Upper lobe of right lung (tissue), 1 donor: Measurements from ENCODE around the gene CILP2. TPM values are rescaled to one million over a fixed set of nuclear protein-coding genes. Genes with fewer than 3 reads are reported as not detected.

Experiments
- ATAC-seq: fragments of 200-7000 bp; cut with Tn5 transposase; one replicate; pipeline ENCODE4 v1.9.1; 2020; ENCODE audit warnings: mild to moderate bottlenecking, moderate library complexity
- DNase-seq: peaks from one replicate; pipeline ENCODE4 v3.0.0-alpha.2; 2020
- H3K27ac ChIP-seq: fragments of 200-600 bp; one replicate; pipeline ENCODE4 v1.8.0; 2022
- H3K27me3 ChIP-seq: fragments of 200-600 bp; one replicate; pipeline ENCODE4 v1.8.0; 2022; ENCODE audit warnings: mild to moderate bottlenecking
- H3K36me3 ChIP-seq: fragments of 200-600 bp; one replicate; pipeline ENCODE4 v1.8.0; 2022
- H3K4me1 ChIP-seq: fragments of 200-600 bp; one replicate; pipeline ENCODE4 v1.8.0; 2022
- H3K4me3 ChIP-seq: fragments of 200-600 bp; one replicate; pipeline ENCODE4 v1.8.0; 2022; ENCODE audit warnings: mild to moderate bottlenecking
- H3K9me3 ChIP-seq: fragments of 200-600 bp; one replicate; pipeline ENCODE4 v1.8.0; 2022
- CTCF ChIP-seq: fragments of 200-600 bp; IDR thresholded peaks from one replicate; pipeline ENCODE4 v1.8.0; 2022; ENCODE audit warnings: antibody characterized with exemption
- intact Hi-C: fragments of 100-400 bp; cut with DNase I; formaldehyde crosslinking; loops from one replicate; pipeline ENCODE4 v1.11.0; 2022
- total RNA-seq: library from RNA; stranded (reverse); fragmentation: NEBNext Ultra II Directional; extraction: Animal tissue kit (Norgen Biotek cat#: 25700); gene quantifications from one replicate; pipeline ENCODE4 v1.2.1, GENCODE V29; 2021
- donor health status: DM: no; HTN: yes; CAD: no; lungs with severe emphysema.

The CILP2 gene
- total RNA-seq, 1 donor from 2014 or later: 0.41 TPM

DNA sequence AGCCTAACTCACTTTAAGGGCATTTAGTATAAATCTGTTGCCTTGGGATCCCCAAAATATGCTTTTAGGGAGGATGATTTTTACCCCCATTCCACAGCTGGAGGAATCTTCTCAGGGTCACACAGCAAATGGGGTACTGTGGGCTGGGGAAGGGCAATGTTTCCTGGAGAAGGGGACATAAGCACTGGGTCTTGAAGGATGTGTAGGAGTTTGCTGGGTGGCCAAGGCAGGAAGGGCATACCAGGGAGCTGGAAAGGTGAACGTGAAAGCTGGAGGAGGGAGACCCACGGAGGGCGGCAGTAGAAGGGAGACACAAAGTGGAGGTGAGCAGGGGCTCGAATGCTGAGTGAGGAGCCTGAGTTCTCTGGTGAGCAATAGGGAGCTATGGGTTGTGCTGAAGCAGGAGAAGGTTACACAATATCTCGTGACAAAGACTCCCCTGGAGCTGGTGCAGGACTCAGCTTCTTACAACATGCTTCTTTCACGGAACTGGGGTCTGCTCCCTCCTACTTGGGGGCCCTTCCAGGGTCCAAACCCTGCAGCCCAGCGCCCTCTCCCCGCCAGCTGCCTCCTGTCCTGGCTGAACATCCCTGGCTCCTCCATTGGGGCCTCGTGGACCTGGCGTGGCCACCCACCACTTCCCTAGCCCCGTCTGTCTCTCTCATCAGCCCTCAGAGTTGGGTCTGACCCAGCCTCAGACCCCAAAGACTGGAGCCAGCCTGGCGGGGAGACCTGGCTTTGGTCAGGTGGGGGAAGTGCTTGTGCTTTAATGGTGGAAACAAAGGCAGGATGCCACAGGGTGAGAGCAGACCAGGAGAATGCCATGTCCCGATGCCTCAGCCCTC lies 11.1 kb downstream of the CILP2 start:
- H3K4me1 ChIP-seq: no peaks in the 10 kb centered on the region
- DNase-seq (no peak), ATAC-seq (no peak)
- peaks cover 16% of the 10 kb centered on the region for H3K27me3 ChIP-seq
- H3K9me3 ChIP-seq: no peaks in the 10 kb centered on the region
- H3K27ac ChIP-seq: no peak overlapping the region
- no peak for TF ChIP-seq CTCF
- H3K4me3 ChIP-seq: no peak overlapping the region
- H3K36me3 ChIP-seq: no peaks in the 10 kb centered on the region
- intact Hi-C loops: no loop called here

- no peaks in the 10 kb centered on the region for H3K4me1 ChIP-seq
- intact Hi-C loops: no loop called here
- no peaks in the 10 kb centered on the region for H3K9me3 ChIP-seq
Observed at GRCh38 chr19:19549804-19550464, 11.9 kb downstream of the CILP2 start.

DNA sequence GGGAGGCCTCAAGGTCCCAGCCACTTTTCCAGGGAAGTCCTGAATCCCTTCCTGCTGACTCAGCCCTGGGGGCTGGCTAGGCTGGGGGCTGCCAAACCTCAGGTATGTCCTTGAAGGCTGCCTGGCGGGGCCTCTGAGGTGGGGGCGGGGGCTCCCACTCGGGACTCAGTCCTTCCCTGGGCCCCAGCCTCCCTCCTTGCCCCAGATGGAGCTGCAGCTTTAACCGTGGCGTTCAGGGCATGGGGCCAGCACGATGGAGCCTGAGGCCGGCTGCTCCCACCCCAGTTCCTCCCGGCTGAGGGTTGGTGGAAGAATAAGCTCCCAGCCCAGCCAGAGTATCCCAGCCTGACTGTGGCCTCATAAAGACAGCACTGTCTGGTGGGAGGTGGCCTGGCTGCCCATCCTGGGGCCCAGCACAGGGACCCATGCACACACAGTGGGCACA lies 12.4 kb downstream of the CILP2 start:
- peaks cover 16% of the 10 kb centered on the region for H3K27me3 ChIP-seq
- no peak overlapping the region for H3K27ac ChIP-seq
- DNase-seq (no peak), ATAC-seq (no peak)
- H3K9me3 ChIP-seq: no peaks in the 10 kb centered on the region
- no peak overlapping the region for H3K4me3 ChIP-seq
- TF ChIP-seq CTCF: no peak
- no peaks in the 10 kb centered on the region for H3K4me1 ChIP-seq
- intact Hi-C loops: no loop called here
- H3K36me3 ChIP-seq: no peaks in the 10 kb centered on the region

More at GRCh38 chr19:19549804-19550464, 11.9 kb downstream of the CILP2 start:
- H3K27ac ChIP-seq: no peak overlapping the region
- ATAC-seq (no peak), DNase-seq (no peak)
- no peak overlapping the region for H3K4me3 ChIP-seq
- TF ChIP-seq CTCF: no peak
- H3K27me3 ChIP-seq: peaks cover 16% of the 10 kb centered on the region
- no peaks in the 10 kb centered on the region for H3K36me3 ChIP-seq

GRCh38 chr19:19550972-19551852 lies 13.1 kb downstream of the CILP2 start:
- Histone ChIP-seq H3K4me1 (no peaks in the 10 kb centered on the region), H3K4me3 (no peak overlapping the region), H3K36me3 (no peaks in the 10 kb centered on the region), H3K27ac (no peak overlapping the region), H3K27me3 (peaks cover 16% of the 10 kb centered on the region), H3K9me3 (no peaks in the 10 kb centered on the region)
- ATAC-seq (no peak), DNase-seq (no peak)
- no peak for TF ChIP-seq CTCF
- intact Hi-C loops: no loop called here

GRCh38 chr19:19551853-19552192 lies 13.8 kb downstream of the CILP2 start:
- Histone ChIP-seq H3K27me3 (peaks cover 16% of the 10 kb centered on the region), H3K4me3 (no peak overlapping the region), H3K36me3 (no peaks in the 10 kb centered on the region), H3K9me3 (no peaks in the 10 kb centered on the region), H3K4me1 (no peaks in the 10 kb centered on the region), H3K27ac (no peak overlapping the region)
- no peak for ATAC-seq
- no peak for TF ChIP-seq CTCF
- intact Hi-C loops: no loop called here
- no peak for DNase-seq
